Measurements from ENCODE around the gene HAUS5. TPM values are rescaled to one million over a fixed set of nuclear protein-coding genes. Genes with fewer than 3 reads are reported as not detected.

The HAUS5 gene
- polyA plus RNA-seq, 1 donor (not counting 4 experiments of a cell fraction or from before 2014, with no cell fraction given): 3.7 TPM

- no peak overlapping the region for H3K4me2 ChIP-seq (ENCODE audit: control insufficient read depth, extremely low read depth, insufficient read depth, low read depth, low read length)
- H3K27me3 ChIP-seq (ENCODE audit: control insufficient read depth, extremely low read depth, insufficient read depth, low read length): peaks cover 6% of the 10 kb centered on the region
- H3K4me1 ChIP-seq (ENCODE audit: control insufficient read depth, extremely low read depth, insufficient read depth, low read length): no peaks in the 10 kb centered on the region
- no peaks in the 10 kb centered on the region for H4K20me1 ChIP-seq (ENCODE audit: control insufficient read depth, extremely low read depth, insufficient read depth, low read length)
- no peak overlapping the region for H2AFZ ChIP-seq (ENCODE audit: control insufficient read depth, low read length)
- H3K9ac ChIP-seq (ENCODE audit: control insufficient read depth, extremely low read depth, insufficient read depth, low read length): no peak overlapping the region
- no peaks in the 10 kb centered on the region for H3K9me1 ChIP-seq (ENCODE audit: control insufficient read depth, extremely low read depth, insufficient read depth, low read length)
- H3K79me2 ChIP-seq (ENCODE audit: control insufficient read depth, insufficient read depth, low read length): no peaks in the 10 kb centered on the region
- no peak for DNase-seq (ENCODE audit: low read depth, low spot score)
- TF ChIP-seq EZH2 (IDR thresholded peaks at IDR 0.05; ENCODE audit: low read length) (no peak), CTCF (optimal IDR thresholded peaks at IDR 0.05 in 1 of 3, IDR thresholded peaks at IDR 0.05 in 1 of 3, conservative IDR thresholded peaks at IDR 0.05 in 1 of 3; ENCODE audit: extremely low read depth in 1 of 3, insufficient read depth in 2 of 3, low read length in 3 of 3) (no peak)
- H3K9me3 ChIP-seq (ENCODE audit: control insufficient read depth, low read depth, low read length): no peaks in the 10 kb centered on the region
- dilution Hi-C loops (cut with MboI; ENCODE audit: extremely low pct_ligation_motif_present, low sequenced_read_pairs): no loop called here
- H3K4me3 ChIP-seq (ENCODE audit: control insufficient read depth in 2 of 3, extremely low read depth in 1 of 3, insufficient read depth in 2 of 3, low read depth in 1 of 3, low read length in 3 of 3): no peak overlapping the region
- FAIRE-seq: no peak
- H3K36me3 ChIP-seq (ENCODE audit: control insufficient read depth in 2 of 2, extremely low read depth in 1 of 2, insufficient read depth in 2 of 2, low read length in 2 of 2): peaks cover 1 to 5% of the 10 kb centered on the region in 2 experiments
- H3K27ac ChIP-seq (ENCODE audit: control insufficient read depth, insufficient read depth, low read length): no peak overlapping the region
Measured at GRCh38 chr19:35665604-35666003, 53.1 kb downstream of the HAUS5 start.

- Histone ChIP-seq H3K9ac (ENCODE audit: control insufficient read depth, extremely low read depth, insufficient read depth, low read length) (no peak within 1 kb of the TSS), H3K36me3 (ENCODE audit: control insufficient read depth in 2 of 2, extremely low read depth in 1 of 2, insufficient read depth in 2 of 2, low read length in 2 of 2) (peaks cover 1 to 5% of the 10 kb centered on the region in 2 experiments), H3K4me3 (ENCODE audit: control insufficient read depth in 2 of 3, extremely low read depth in 1 of 3, insufficient read depth in 2 of 3, low read depth in 1 of 3, low read length in 3 of 3) (no peak within 1 kb of the TSS), H3K4me1 (ENCODE audit: control insufficient read depth, extremely low read depth, insufficient read depth, low read length) (no peaks in the 10 kb centered on the region), H3K27me3 (ENCODE audit: control insufficient read depth, extremely low read depth, insufficient read depth, low read length) (peaks cover 6% of the 10 kb centered on the region), H2AFZ (ENCODE audit: control insufficient read depth, low read length) (no peak within 1 kb of the TSS), H4K20me1 (ENCODE audit: control insufficient read depth, extremely low read depth, insufficient read depth, low read length) (no peaks in the 10 kb centered on the region), H3K9me3 (ENCODE audit: control insufficient read depth, low read depth, low read length) (no peaks in the 10 kb centered on the region), H3K27ac (ENCODE audit: control insufficient read depth, insufficient read depth, low read length) (no peak within 1 kb of the TSS), H3K79me2 (ENCODE audit: control insufficient read depth, insufficient read depth, low read length) (no peaks in the 10 kb centered on the region), H3K4me2 (ENCODE audit: control insufficient read depth, extremely low read depth, insufficient read depth, low read depth, low read length) (no peak within 1 kb of the TSS), H3K9me1 (ENCODE audit: control insufficient read depth, extremely low read depth, insufficient read depth, low read length) (no peaks in the 10 kb centered on the region)
- FAIRE-seq (no peak), DNase-seq (ENCODE audit: low read depth, low spot score) (no peak)
- TF ChIP-seq EZH2 (IDR thresholded peaks at IDR 0.05; ENCODE audit: low read length) (no peak), CTCF (optimal IDR thresholded peaks at IDR 0.05 in 1 of 3, IDR thresholded peaks at IDR 0.05 in 1 of 3, conservative IDR thresholded peaks at IDR 0.05 in 1 of 3; ENCODE audit: extremely low read depth in 1 of 3, insufficient read depth in 2 of 3, low read length in 3 of 3) (no peak)
- dilution Hi-C loops (cut with MboI; ENCODE audit: extremely low pct_ligation_motif_present, low sequenced_read_pairs): no loop called here
Measured at GRCh38 chr19:35666251-35666913, 53.8 kb downstream of the HAUS5 start, which contains the start of gene UPK1A. Gene UPK1A (plus strand): TSS chr19:35666517. CDS start chr19:35666813, 296 bp downstream.

Data from keratinocyte (primary cell).